Activated CD8-positive, alpha-beta memory T cell treated with anti-CD3 and anti-CD28 coated beads for 24 hours (primary cell): ENCODE results near the gene RAB8B.

Source experiments
- DNase-seq: peaks from one replicate; pipeline ENCODE4 v3.0.0-alpha.2; 2020

The RAB8B gene

DNA sequence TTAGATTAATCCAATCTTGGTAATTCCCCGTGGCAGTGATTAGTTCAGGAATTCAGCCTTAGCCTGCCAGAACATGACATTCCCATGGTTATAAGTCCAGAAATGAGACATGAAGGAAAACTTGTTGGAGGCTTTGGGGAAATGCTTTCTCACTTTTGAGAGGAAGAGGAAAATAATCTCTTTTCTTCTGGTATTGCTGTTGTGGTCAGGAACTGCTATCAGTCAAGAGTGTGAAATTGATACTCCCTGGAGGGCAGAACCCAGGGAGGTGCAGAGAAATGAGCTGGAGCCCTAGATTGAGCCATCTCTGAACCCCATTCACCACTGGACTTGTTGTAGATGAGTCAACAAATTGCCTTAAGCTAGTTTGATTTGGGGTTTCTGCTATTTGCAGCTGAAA lies 49.4 kb downstream of the RAB8B start:
- DNase-seq: no peak

DNA sequence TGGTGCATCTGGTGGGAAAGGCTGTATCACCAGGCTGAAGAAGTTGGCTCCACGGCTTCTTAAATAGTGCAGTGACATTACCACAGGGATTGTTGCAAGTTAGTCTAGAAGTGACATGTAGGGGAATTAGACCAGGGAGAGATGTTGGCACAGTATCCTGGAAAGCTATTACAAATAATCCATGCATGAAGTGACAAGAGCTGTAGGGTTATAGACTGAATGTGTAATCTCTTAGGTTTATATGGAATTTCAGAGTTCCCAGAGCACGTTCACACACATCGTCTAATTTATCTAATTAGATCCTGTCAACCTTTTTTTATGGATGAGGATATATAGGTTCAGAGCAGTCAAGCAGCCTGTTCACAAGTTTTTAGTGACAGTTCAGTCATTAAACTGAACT lies 50.7 kb downstream of the RAB8B start:
- no peak for DNase-seq

DNA sequence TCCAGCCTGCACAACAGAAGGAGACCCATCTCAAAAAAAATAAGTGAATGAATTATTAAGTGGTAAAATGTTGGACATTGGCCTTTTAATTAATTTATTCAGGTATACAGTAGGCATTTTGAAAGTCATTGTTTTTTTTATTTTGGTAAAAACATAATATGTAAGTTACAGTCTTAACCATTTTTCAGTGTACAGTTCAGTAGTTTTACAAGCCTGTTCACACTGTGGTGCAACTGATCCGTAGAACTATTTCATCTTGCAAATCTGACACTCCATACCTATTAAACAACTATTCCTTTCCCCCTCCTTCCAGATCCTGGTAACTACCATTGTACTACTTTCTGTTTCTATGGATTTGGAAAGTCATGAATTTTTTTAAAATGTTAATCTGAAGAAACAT lies 51.9 kb downstream of the RAB8B start:
- no peak for DNase-seq

DNA sequence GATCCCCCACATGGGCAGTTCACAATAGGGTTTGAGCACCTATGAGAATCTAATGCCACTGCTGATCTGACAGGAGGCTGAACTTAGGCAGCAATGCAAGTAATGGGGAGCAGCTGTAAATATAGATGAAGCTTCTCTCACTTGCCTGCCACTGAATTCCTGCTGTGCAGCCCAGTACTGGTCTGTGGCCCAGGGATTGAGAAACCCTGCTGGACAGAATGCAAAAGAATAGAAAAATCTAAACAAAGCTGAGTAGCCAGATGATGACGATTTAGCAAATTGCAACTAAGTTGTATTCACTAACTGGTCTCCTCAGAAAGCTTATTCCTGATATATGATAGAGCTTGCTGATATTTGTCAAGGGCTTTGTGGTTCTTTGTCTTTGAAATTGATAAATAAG lies 53.7 kb downstream of the RAB8B start:
- DNase-seq: no peak

DNA sequence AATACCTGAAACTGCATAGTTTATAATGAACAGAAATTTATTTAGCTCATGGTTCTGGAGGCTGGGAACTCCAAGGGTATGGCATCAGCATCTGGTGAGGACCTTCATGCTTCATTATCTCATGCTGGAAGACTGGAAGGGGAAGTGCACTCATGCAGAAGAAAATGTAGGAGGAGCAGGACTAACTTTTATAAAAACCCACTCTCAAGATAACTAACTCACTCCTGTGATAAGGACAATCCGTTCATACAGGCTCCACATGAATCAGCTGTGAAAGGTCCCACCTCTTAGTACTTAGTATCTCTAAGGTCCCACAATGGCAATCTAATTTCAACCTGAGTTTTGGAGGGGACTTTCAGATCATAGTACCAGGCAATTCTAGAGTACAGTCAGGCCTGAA lies 54.4 kb downstream of the RAB8B start:
- no peak for DNase-seq

DNA sequence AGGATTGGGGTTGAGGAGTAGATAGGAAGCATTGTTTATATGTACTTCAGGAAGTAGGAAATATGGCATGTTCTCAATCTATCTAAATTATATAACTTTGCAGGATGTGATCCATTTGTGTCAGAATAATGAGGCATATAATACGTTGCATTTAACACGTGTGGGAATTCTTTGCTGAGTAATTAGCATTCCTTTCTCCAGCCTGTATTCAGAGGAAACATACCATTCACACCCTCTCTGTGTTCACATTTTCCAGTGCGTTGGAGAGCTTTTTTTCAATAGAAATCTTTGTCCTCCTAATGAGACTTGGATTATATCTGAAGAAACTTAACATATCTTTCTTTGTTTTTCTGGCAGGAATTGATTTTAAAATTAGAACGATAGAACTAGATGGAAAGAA lies 55.0 kb downstream of the RAB8B start:
- DNase-seq: no peak

DNA sequence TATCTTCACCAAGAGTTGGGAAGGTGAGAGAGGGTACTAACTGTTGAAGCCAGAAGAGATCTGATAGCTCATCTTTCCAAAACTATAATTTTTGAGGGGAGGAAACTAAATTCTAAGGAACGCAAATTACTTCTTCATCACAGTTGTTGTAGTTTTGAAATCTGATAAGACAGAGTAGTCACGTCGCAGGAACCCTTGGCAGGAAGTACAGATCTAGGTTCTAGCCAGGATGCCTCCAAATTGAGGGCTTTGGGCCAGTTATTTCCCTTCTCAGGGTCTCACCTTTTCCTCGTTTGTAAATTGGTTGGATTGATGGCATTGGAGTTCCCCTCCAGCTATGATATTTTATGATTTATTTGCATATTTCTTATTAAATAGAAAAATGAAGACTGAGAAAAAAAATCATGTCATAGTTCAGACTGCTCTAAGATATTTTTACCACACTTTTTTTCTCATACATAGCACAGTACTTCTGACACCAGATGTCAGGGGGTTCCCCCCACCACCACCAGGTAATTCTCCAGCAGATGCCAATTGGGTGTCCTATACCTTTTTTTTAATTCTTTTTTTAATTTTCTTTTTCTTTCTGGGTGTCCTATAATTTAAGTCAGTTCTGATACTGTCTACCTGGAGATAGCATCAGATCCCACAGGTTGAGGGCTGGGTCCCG lies 55.7 kb downstream of the RAB8B start:
- DNase-seq: no peak

DNA sequence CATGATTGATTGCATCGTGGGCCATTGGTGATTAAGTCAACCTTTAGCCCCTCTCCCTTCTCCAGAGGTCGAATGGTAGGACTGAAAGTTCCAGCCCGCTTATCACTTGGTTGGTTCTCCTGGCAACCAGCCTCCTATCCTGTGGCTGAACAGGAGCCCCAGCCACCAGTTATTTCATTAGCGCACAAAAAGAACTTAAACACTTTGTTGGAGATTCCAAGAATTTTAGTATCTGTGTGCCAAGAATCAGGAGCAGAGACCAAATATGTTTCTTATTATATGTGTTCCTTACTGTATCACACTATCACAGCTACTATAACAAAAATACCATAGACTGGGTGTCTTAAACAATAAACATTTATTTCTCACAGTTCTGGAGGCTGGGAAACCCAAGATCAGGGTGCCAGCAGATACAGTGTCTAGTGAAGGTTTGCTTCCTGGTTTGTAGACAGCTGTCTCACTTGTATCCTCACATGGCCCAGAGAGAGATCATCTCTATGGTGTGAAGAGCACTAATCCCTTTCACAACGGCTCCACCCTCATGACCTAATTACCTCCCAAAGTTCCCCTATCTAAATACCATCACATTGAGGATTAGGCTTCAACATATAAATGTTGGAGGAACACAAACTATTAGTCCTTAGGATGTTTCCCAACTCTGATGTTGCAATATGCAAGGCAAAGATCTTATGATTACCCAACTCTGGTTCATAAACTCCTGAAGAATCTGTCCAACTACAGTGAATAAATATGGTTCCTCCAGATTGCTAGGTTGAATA lies 57.5 kb downstream of the RAB8B start:
- no peak for DNase-seq

DNA sequence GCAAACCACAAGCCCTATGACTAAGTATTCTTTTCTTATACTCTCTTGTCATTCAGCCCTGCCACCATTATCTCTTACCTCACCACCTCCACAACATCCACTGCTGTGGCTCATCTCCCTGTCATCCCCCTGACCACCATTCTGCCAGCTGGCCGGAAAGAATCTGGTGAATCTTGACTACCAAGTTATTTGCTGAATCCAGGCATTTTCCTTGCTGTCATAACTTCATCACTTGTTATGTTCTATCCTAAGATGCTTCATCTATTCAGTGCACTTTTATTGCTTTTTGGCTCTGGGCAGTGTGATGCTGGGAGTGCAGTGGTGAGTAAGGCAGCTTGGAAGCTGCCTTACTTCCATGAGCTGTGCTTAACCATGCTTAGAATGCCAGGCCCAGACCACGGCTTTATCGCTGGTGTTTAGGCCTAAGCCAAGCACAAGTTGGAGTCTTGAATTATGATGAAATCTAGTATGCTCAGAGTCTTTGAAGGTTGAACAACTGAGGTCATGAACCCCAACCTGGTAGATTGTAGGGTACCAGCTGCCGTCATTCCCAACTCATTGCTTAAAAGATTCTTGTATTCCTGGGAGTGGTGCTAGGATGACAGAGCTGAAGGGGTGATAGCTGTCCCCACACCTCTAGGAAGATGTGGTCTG lies 61.0 kb downstream of the RAB8B start:
- DNase-seq: no peak

DNA sequence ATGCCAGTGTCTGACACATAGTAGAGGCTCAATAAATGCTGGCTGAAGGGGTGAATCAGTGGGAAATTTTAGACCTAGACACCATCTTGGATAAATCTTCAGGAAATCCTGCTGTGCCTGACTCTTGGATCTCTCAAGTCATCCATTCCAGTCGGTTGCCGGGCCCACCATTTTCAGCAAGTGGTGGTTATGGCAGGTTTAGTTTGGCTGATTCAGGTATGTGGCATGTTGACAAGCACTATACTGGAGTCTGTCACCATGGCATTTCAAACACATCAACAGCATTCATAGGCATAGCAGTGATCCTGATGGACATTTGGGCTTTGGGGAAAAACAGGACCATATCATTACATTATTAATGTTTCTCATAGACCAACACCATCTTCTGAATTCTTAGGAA lies 62.3 kb downstream of the RAB8B start:
- no peak for DNase-seq

DNA sequence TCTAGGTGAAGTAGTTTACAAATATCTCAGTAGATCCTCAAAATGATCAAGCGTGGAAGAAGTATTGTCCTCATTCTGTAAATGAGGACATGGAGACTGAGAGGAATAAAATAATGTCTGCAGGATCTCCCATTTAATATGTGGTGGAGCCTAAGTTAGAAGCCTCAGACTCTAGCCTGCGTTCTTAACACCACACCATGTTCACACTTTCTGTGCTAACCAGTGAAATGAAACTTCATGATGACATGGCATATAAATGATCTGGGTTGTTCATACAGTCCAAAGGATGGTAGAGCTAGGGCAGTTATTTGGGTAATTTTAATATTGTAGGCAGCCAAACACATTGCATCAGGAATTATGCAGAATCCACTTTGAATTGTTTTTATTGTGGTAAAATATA lies 62.9 kb downstream of the RAB8B start:
- no peak for DNase-seq

DNA sequence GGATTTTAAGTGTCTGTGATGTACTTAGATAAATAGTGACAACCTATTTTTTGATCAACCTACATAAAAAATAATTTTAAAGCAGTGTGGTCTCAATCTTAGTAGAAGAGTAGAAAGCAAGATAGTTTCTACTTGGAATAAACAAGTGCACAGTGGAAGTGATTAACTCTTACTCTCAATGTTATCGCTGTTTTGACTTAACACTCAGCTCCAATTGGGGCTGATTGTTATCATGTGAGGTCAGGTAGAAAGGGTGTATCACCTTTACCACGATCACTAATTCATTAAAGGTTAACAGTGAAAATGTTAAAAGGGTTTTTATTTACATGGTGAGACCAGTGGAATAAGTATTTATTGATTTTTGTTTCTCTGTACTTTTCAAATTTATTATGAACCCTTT lies 65.6 kb downstream of the RAB8B start:
- no peak for DNase-seq

DNA sequence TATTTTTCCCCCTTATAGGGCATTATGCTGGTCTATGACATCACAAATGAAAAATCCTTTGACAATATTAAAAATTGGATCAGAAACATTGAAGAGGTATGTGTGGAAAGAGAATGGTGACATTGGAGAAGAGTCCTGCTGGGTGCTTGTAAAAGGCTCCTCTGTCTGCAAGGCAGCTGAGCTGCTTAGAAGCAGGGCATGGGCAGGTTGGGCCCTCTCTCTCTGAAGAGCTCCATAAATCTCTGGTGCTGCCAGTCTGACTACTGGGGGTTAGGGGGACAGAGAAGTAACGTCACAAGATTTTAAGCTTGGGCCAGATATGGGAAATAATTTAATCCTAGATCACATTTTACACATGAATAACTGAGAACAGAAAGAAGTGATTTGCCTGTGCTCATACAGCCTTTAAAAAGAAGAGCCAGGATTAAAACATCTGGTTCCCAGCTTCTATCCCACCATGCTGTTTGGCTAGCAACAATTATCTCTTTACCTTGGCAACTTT lies 66.1 kb downstream of the RAB8B start:
- DNase-seq: no peak

DNA sequence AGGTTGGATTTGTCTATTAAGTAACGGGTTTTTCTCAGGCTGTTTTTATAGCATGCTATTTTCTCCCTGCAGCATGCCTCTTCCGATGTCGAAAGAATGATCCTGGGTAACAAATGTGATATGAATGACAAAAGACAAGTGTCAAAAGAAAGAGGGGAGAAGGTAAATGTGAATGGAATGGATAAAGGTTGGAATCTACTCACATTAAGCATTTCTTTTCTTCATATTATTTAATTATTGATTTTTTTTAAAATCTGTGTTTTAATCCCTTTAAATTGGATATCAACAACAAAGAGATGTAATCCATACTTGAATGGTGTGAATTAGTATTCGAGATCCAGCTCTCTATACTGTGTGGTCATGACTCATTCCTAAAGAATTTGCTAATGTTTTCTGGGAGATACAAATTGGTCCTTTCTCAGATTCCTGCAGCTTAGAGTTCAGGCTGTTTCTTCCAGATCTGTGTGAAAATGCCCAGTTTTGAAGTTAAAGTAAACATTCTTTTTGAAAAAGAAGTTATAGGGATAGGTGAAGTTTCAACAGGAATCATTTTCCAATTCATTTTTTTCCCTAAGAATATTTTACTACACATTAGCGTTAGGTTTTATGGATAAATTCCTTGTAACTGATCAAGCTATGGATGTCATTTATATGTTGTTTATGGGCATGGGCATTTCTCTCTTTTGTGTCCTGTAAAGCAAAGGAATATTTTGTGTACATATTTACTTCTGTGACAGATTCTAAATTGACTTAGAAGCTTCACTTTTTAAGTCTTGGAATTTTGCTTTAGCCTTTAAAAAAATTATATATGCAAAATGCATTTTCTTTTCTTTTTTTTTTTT lies 67.2 kb downstream of the RAB8B start:
- no peak for DNase-seq

DNA sequence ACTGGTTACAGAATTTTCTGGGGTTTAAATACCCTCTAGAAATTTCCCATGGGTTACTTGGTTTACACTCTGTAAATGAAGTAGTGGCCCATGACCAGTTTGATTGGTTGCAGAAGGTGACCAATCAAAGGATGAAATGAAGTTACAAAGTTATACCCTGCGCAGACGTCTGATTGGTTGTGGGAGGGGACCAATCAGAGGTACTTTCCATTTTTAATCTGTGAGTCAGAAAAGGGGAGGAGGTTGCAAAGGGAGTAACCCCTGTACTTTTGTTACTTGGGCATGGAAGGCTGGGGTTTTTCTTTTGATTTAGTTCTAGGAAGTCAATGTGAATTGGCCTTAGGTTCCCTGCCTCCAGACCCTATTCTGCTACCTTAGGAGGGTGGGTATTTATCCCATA lies 69.3 kb downstream of the RAB8B start:
- no peak for DNase-seq

DNA sequence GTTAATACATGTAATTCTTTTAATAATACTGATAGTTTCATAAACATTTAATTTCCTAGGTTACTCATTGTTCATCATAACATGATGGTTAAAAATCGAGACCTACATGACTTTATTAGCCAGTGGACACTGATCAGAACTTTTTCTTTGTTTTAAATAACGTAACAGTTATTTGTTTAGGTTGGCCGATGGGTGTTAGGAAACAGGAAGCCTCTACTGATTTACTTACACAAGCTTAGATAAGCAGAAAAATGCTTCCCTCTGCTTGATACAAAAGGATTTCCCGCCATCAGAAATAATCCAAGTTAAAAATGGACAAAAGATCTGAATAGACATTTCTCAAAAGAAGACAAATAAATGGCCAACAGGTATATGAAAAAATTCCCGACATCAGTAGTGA lies 71.4 kb downstream of the RAB8B start:
- DNase-seq: no peak

DNA sequence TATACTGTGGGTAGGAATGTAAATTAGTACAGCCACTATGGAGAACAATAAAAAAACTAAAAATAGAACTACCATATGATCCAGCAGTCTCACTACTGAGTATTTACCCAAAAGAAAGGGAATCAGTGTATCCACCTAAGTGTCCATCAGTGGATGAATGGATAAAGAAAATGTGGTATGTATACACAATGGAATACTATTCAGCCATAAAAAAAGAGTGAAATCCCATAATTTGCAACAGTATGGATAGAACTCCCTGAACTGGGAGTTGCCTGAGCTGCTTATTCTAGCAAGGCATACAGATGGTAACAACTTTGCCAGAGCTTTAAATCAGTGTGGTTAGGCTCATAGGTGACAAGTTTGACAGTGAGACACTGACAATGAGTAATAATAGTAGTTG lies 71.9 kb downstream of the RAB8B start:
- no peak for DNase-seq

DNA sequence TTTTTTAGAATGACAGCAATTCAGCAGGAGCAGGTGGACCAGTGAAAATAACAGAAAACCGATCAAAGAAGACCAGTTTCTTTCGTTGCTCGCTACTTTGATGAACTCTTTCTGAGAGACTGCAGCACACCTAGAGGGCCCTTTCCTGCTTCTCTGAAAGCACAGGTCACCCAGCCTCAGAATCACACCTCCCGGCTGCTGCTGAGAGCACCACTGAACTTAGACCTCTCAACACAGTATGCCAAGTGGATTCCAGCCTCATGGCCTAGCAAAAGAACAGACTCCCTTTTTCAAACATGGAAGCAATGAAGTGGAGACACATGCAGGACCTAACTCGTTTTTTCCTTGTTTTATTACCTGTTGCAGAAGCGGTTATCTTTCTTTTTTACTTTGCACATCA lies 74.1 kb downstream of the RAB8B start:
- DNase-seq: no peak

DNA sequence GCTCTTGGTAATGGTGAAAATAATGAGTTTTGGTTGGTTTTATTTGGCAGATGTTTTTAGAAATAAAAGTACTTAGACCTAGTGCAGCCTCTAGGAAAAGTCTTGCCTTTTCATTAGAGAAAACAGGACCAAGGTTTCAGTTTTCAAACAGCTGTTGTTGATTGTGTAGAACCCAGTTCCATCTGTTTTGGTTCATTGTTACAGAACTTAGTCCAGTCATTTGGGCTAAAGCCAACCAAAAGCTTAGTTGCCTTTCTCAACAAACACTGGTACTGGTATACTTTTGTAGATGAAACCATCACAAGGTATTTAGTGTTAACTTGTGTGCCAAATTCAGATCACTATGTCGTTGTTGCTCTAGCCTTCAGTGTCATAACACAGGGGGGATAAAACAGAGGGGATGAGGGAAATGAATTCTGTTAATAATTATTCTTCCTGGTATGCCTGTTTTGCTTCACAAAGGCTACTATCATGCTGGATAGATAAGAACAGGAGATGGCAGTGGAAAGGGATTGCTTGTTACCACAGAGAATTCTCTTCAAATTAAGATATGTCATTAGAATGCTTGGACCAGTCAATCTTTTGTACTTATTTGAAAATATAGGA lies 75.4 kb downstream of the RAB8B start:
- no peak for DNase-seq

DNA sequence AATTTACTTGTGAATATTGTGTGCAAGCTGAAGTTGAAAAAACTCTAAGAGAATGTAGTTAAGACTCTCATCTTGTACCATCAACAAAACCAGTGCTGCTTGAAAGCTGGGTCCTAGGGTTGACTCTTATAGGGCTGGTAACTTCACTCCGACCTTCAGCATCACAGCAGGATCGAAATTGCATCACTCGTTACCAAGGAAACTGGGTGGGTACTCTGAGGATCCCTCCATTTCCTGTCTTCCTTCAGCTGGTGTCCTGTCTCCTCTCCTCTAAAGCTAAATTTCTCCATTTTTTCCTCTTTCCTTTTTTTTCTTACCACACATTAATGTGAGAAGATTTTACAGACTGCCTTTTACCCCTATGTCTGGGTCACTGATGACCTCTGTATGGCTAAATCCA lies 85.0 kb downstream of the RAB8B start:
- no peak for DNase-seq

DNA sequence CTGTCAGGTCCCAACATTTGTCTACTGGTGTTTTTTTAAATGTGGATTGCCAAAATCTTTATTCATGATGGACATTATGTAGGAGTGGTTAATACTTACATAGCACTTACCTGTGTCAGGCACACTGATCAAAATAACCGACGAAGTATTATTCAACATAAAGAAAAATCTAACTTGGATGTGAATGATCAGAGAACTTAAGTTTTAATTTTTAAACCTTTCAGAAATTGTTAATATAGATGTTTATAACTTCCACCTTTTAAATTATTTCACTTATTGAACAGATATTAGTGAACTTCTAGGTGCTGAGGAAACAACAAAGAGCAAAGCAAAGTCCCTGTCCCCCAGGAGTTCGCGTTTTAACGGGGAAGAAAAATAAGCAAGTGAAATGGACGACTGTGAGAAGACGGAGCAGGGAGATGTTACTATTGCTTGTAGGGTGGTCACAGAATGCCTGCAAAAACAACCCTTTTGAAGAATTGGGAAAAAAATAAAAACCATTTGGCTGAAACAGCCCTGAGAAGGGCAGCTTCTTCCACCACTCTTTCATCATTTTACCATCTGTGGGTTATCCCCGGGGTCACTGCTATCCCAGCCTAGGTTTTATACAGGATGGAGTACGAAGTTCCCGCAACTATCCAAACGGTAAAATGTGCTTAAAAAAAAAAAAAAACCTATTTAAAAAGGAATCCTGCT lies 87.1 kb downstream of the RAB8B start:
- DNase-seq: no peak
